ENCODE measurements around the gene MACROH2A1.

The MACROH2A1 gene

GRCh38 chr5:135398855-135399793 is at the start of gene MACROH2A1:
TSS of gene MACROH2A1 (minus strand) at chr5:135399231. CDS start at chr5:135389093, 10,138 bp downstream.
- peak; percentile 30 for DNase-seq (ENCODE audit: low spot score)

GRCh38 chr5:135448071-135448739 is 49.2 kb upstream of the MACROH2A1 start:
- no peak for DNase-seq (ENCODE audit: low spot score)

- DNase-seq (ENCODE audit: low spot score), result no peak
Measured at GRCh38 chr5:135447298-135447929, 48.4 kb upstream of the MACROH2A1 start, which contains the start of gene DCANP1. TSS of gene DCANP1 (minus strand) at chr5:135447348. CDS start at chr5:135447108, 240 bp downstream.

- DNase-seq (ENCODE audit: low spot score), result no peak
Measured at GRCh38 chr5:135446615-135447014, 47.6 kb upstream of the MACROH2A1 start.

GRCh38 chr5:135446206-135446605 is 47.2 kb upstream of the MACROH2A1 start:
- no peak for DNase-seq (ENCODE audit: low spot score)

GRCh38 chr5:135445306-135445985 is 46.4 kb upstream of the MACROH2A1 start:
- no peak for DNase-seq (ENCODE audit: low spot score)

GRCh38 chr5:135444881-135445280 is 45.9 kb upstream of the MACROH2A1 start:
- no peak for DNase-seq (ENCODE audit: low spot score)

- no peak for DNase-seq (ENCODE audit: low spot score)
Measured at GRCh38 chr5:135444360-135444759, 45.3 kb upstream of the MACROH2A1 start.

GRCh38 chr5:135443161-135443960 is 44.3 kb upstream of the MACROH2A1 start:
- no peak for DNase-seq (ENCODE audit: low spot score)

- no peak for DNase-seq (ENCODE audit: low spot score)
Measured at GRCh38 chr5:135442431-135443160, 43.6 kb upstream of the MACROH2A1 start.

GRCh38 chr5:135441919-135442318 is 42.9 kb upstream of the MACROH2A1 start:
- no peak for DNase-seq (ENCODE audit: low spot score)

GRCh38 chr5:135441350-135441831 is 42.4 kb upstream of the MACROH2A1 start:
- no peak for DNase-seq (ENCODE audit: low spot score)

GRCh38 chr5:135440916-135441315 is 41.9 kb upstream of the MACROH2A1 start:
- no peak for DNase-seq (ENCODE audit: low spot score)

- no peak for DNase-seq (ENCODE audit: low spot score)
Measured at GRCh38 chr5:135439231-135440205, 40.5 kb upstream of the MACROH2A1 start.

GRCh38 chr5:135438636-135439221 is 39.7 kb upstream of the MACROH2A1 start:
- no peak for DNase-seq (ENCODE audit: low spot score)

GRCh38 chr5:135437796-135438560 is 38.9 kb upstream of the MACROH2A1 start:
- DNase-seq (ENCODE audit: low spot score), result no peak

GRCh38 chr5:135437422-135437795 is 38.4 kb upstream of the MACROH2A1 start:
- no peak for DNase-seq (ENCODE audit: low spot score)

- no peak for DNase-seq (ENCODE audit: low spot score)
Measured at GRCh38 chr5:135436951-135437418, 38.0 kb upstream of the MACROH2A1 start.
